Astrocyte (in vitro differentiated cells and primary cell): ENCODE results near the gene ATXN1.

Experiments used
- CTCF ChIP-seq: IDR thresholded peaks from 2 replicates; pipeline ENCODE4 v1.5.1; 2011; ENCODE audit warnings: low read depth, mild to moderate bottlenecking, inconsistent platforms, low read length, moderate library complexity; ENCODE audit not compliant: insufficient read depth
- EZH2 ChIP-seq: IDR thresholded peaks from 2 replicates; pipeline ENCODE4 v1.6.1; 2012; ENCODE audit warnings: mild to moderate bottlenecking, low read length, inconsistent platforms; ENCODE audit not compliant: insufficient read depth

- TF ChIP-seq CTCF (no peak), EZH2 (no peak)
These were observed 495.6 kb downstream of the ATXN1 start for GRCh38 chr6:16265351-16266341.
